K562 (cell line): ENCODE measurements around the gene SIRT7. TPM values are rescaled to one million over a fixed set of nuclear protein-coding genes. Genes with fewer than 3 reads are reported as not detected.
A peak's percentile ranks its signal among the peaks of the same experiment; 100 is the strongest.

ENCODE experiments used
- ARID4B ChIP-seq: sonication (generic); formaldehyde crosslinking; IDR thresholded peaks from 2 replicates; pipeline ENCODE4 v1.8.0; 2022; ENCODE audit warnings: mild to moderate bottlenecking, missing genetic modification reagents
- CEBPG ChIP-seq, 3 experiments: fragments of 200-800 bp in 1 of 3; sonication (Bioruptor generic) in 1 of 3; sonication (generic) in 1 of 3; formaldehyde crosslinking in 1 of 3; IDR thresholded peaks in 2 of 3; conservative IDR thresholded peaks in 1 of 3; 2 replicates each; pipeline versions ENCODE4 v1.6.1 to v1.8.0; 2016 to 2022; ENCODE audit warnings: missing compliant biosample characterization in 2 of 3, missing genetic modification characterization in 2 of 3, mild to moderate bottlenecking in 1 of 3, missing genetic modification reagents in 1 of 3
- CHAMP1 ChIP-seq: fragments of 450-650 bp; IDR thresholded peaks from 2 replicates; pipeline ENCODE4 v1.6.1; 2016; ENCODE audit warnings: mild to moderate bottlenecking
- CHD2 ChIP-seq: IDR thresholded peaks from 2 replicates; pipeline ENCODE4 v1.6.1; 2011; ENCODE audit warnings: low read depth, low read length
- CHD4 ChIP-seq: fragments of 200-600 bp; sonication (generic); IDR thresholded peaks from 3 replicates; pipeline ENCODE4 v1.6.1; 2012; ENCODE audit warnings: low read depth, mild to moderate bottlenecking, mixed read lengths, low read length, inconsistent platforms; ENCODE audit not compliant: insufficient read depth, insufficient replicate concordance, poor library complexity, severe bottlenecking
- FOXO4 ChIP-seq: fragments of 450-650 bp; formaldehyde crosslinking; IDR thresholded peaks from 2 replicates; pipeline ENCODE4 v1.4.0; 2020; ENCODE audit warnings: mild to moderate bottlenecking, moderate library complexity
- GTF2F1 ChIP-seq: IDR thresholded peaks from 2 replicates; pipeline ENCODE4 v1.6.1; 2011; ENCODE audit warnings: low read depth, low read length, improper control_type of control experiment
- RBBP5 ChIP-seq: fragments of 200-600 bp; sonication (generic); IDR thresholded peaks from 2 replicates; pipeline ENCODE4 v1.6.1; 2012; ENCODE audit warnings: borderline replicate concordance, mild to moderate bottlenecking, low read length, control low read depth, inconsistent platforms; ENCODE audit not compliant: insufficient read depth, poor library complexity, severe bottlenecking
- RBM17 ChIP-seq: fragments of 200-400 bp; formaldehyde crosslinking; IDR thresholded peaks from 2 replicates; pipeline ENCODE4 v1.6.1; 2017; ENCODE audit warnings: low read depth, mild to moderate bottlenecking, low read length, borderline replicate concordance
- SMARCC2 ChIP-seq: fragments of 450-650 bp; IDR thresholded peaks from 2 replicates; pipeline ENCODE4 v1.6.1; 2017; ENCODE audit warnings: antibody characterized with exemption, moderate library complexity, mild to moderate bottlenecking, low read depth
- ZNF175 ChIP-seq: fragments of 200-800 bp; sonication (Bioruptor generic); IDR thresholded peaks from 2 replicates; pipeline ENCODE4 v1.6.1; 2016; ENCODE audit warnings: low read depth, mild to moderate bottlenecking, missing genetic modification characterization, missing compliant biosample characterization
- ZNF253 ChIP-seq: fragments of 250-450 bp; sonication (Bioruptor Pico); conservative IDR thresholded peaks from 2 replicates; pipeline ENCODE4 v1.6.1; 2021; ENCODE audit warnings: mild to moderate bottlenecking
- ZNF280B ChIP-seq: fragments of 250-450 bp; sonication (Bioruptor Pico); IDR thresholded peaks from 2 replicates; pipeline ENCODE4 v1.5.1; 2021; ENCODE audit warnings: mild to moderate bottlenecking
- ZNF444 ChIP-seq: fragments of 250-450 bp; sonication (Bioruptor Pico); IDR thresholded peaks from 2 replicates; pipeline ENCODE4 v1.4.0; 2020; ENCODE audit warnings: mild to moderate bottlenecking, moderate library complexity
- ZNF583 ChIP-seq: fragments of 250-450 bp; sonication (Bioruptor Pico); IDR thresholded peaks from 2 replicates; pipeline ENCODE4 v1.4.0; 2020
- polyA plus RNA-seq, 8 experiments: library from polyadenylated mRNA; depleted of rRNA in 4 of 8; stranded (reverse) in 5 of 8; unstranded in 3 of 8; fragments of >200 nt; fragmentation: Nextera tagmentation in 2 of 8; fragmentation: Illumina TruSeq in 1 of 8; extraction: Ambion mirVana in 2 of 8; extraction: Trizol in 1 of 8; gene quantifications; 2 replicates each; pipeline versions ENCODE4 v1.2.1 to v1.2.3, GENCODE V29; 2011 to 2014; ENCODE audit warnings: inconsistent platforms in 1 of 8, missing spikeins in 1 of 8
- total RNA-seq, 7 experiments: library from RNA; depleted of rRNA in 6 of 7; stranded (reverse); fragments of >200 nt in 6 of 7; fragmentation: Illumina TruSeq in 2 of 7; extraction: Trizol in 2 of 7; gene quantifications; 2 replicates each; pipeline versions ENCODE4 v1.2.1 to v1.2.3, GENCODE V29; 2011 to 2021; ENCODE audit warnings: low replicate concordance in 1 of 7

SIRT7 gene
- total and polyA plus RNA-seq, 9 of the 15 experiments (the other 6 are each of a cell fraction or from before 2014, with no cell fraction given) = 1.6 to 54.8 (median 20.3) TPM

- peak; percentile 77 for TF ChIP-seq ARID4B
- no peak for TF ChIP-seq GTF2F1
- TF ChIP-seq CHAMP1 = no peak
- TF ChIP-seq CHD2 = 0 out of 2 replicates have a peak, but pooled peaks have one; percentile 16
- no peak for TF ChIP-seq ZNF253 (CRISPR knock-in tag)
- TF ChIP-seq RBM17 = no peak
- TF ChIP-seq ZNF444 (CRISPR knock-in tag) = no peak
- no peak for TF ChIP-seq CHD4
- no peak for TF ChIP-seq CEBPG (CRISPR knock-in tag; IDR thresholded peaks at IDR 0.05)
- TF ChIP-seq CEBPG (tag; conservative IDR thresholded peaks at IDR 0.05 in 1 of 2, IDR thresholded peaks at IDR 0.05 in 1 of 2) = no peak
- TF ChIP-seq ZNF583 = 0 out of 2 replicates have a peak, but pooled peaks have one; percentile 9
- no peak for TF ChIP-seq ZNF280B (CRISPR knock-in tag)
- no peak for TF ChIP-seq ZNF175 (CRISPR knock-in tag)
- 0 out of 2 replicates have a peak, but pooled peaks have one; percentile 25 for TF ChIP-seq FOXO4
- peak; percentile 79 for TF ChIP-seq RBBP5
- TF ChIP-seq SMARCC2 = no peak; the same call in 1 of the 2 replicates
Observed at GRCh38 chr17:81959362-81960129, 41.6 kb upstream of the SIRT7 start (continued).
